Colonic mucosa (tissue), 4 donors: ENCODE results near the gene SCFD2. TPM values are rescaled to one million over a fixed set of nuclear protein-coding genes. Genes with fewer than 3 reads are reported as not detected.
"Not testable (repeated sequence)": the region's sequence is repeated elsewhere in the genome, so short reads cannot be mapped to it uniquely, and the experiment has no call there.

Experiments used
- DNase-seq: peaks from one replicate; pipeline ENCODE4 v3.0.0-alpha.2; 2020
- H3K27ac ChIP-seq: fragments of 200-600 bp; one replicate; pipeline ENCODE4 v1.8.0; 2021
- H3K27me3 ChIP-seq: fragments of 200-600 bp; one replicate; pipeline ENCODE4 v1.8.0; 2021
- H3K36me3 ChIP-seq: fragments of 200-600 bp; one replicate; pipeline ENCODE4 v1.8.0; 2021
- H3K4me1 ChIP-seq: fragments of 200-600 bp; one replicate; pipeline ENCODE4 v1.8.0; 2021; ENCODE audit warnings: mild to moderate bottlenecking
- H3K4me3 ChIP-seq: fragments of 200-600 bp; one replicate; pipeline ENCODE4 v1.8.0; 2021
- H3K9ac ChIP-seq, 2 donors: one replicate each; pipeline ENCODE4 v1.7.0; 2013; ENCODE audit warnings: control low read depth in 2 of 2, low read depth in 2 of 2, low read length in 2 of 2
- H3K9me3 ChIP-seq: fragments of 200-600 bp; one replicate; pipeline ENCODE4 v1.8.0; 2021
- CTCF ChIP-seq: fragments of 200-600 bp; IDR thresholded peaks from one replicate; pipeline ENCODE4 v1.8.0; 2022; ENCODE audit warnings: antibody characterized with exemption, mild to moderate bottlenecking
- intact Hi-C: fragments of 100-400 bp; cut with DNase I; formaldehyde crosslinking; loops from one replicate; pipeline ENCODE4 v1.14.1; 2022
- total RNA-seq, 2 donors: library from RNA; stranded (reverse); fragmentation: NEBNext Ultra II Directional in 1 of 2; extraction: Animal tissue kit (Norgen Biotek cat#: 25700) in 1 of 2; gene quantifications; one replicate each; pipeline ENCODE4 v1.2.1, GENCODE V29; 2021
- donor health status: healthy.
- donor health status: DM: no; HTN: no; CAD: no.
- donor health status: DM: no; HTN: no; CAD: no.

The SCFD2 gene
- total RNA-seq, 2 donors from 2014 or later = 11.5 to 29.4 TPM

DNA sequence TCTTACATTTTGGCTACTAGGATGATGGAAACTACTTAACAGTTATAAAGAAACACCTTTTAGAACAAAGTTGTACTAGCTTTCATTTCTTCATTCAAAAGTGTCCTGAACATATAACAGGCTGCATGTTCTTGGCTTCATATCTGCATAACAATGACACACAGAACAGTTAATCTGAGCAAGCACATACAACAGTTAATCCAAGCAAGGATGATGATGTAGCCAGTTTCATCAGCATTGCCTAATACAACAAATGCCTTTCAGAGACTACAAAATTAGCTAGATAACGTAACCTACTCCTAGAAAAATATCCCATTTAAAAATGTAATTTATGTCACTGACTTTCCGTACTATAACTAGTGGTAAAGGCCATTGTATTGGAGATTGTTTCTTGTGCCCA is 182.1 kb downstream of the SCFD2 start:
- TF ChIP-seq CTCF = no peak
- H3K9ac ChIP-seq = no peak overlapping the region
- no peaks in the 10 kb centered on the region for H3K4me1 ChIP-seq
- DNase-seq = no peak
- no peaks in the 10 kb centered on the region for H3K36me3 ChIP-seq
- no peak overlapping the region for H3K4me3 ChIP-seq
- intact Hi-C loops = no loop called here
- H3K27me3 ChIP-seq = no peaks in the 10 kb centered on the region
- H3K9me3 ChIP-seq = no peaks in the 10 kb centered on the region
- no peak overlapping the region for H3K27ac ChIP-seq

GRCh38 chr4:53177751-53178150 is 188.1 kb downstream of the SCFD2 start:
- H3K27ac ChIP-seq, intact Hi-C loops, H3K9me3 ChIP-seq, H3K4me3 ChIP-seq, H3K4me1 ChIP-seq, H3K27me3 ChIP-seq, DNase-seq, H3K36me3 ChIP-seq, H3K9ac ChIP-seq: not testable (repeated sequence)

GRCh38 chr4:53175640-53176039 is 190.2 kb downstream of the SCFD2 start:
- Histone ChIP-seq H3K4me1 (no peaks in the 10 kb centered on the region), H3K4me3 (no peak overlapping the region), H3K9me3 (no peaks in the 10 kb centered on the region), H3K27me3 (no peaks in the 10 kb centered on the region), H3K27ac (no peak overlapping the region), H3K36me3 (no peaks in the 10 kb centered on the region), H3K9ac (no peak overlapping the region)
- intact Hi-C loops = no loop called here
- TF ChIP-seq CTCF = no peak
- no peak for DNase-seq

DNA sequence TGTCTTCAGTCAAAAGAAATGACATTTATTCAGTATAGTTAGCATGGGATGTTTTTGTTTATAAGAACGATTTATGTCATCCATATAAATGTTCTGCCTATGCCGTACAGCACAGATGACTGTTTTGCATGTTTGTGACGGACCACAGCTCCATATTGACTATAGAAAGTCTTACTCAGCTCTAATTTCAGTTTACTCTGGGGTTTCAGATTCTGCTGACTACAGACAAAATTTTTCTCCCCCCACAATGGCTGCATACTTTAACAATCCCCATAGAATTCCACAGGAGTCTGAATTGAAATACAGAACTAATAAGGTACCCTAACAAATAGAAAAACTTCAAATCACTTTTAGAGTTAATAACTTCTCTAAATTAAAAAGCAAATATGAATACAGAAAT is 191.0 kb downstream of the SCFD2 start:
- no peak overlapping the region for H3K27ac ChIP-seq
- no peaks in the 10 kb centered on the region for H3K4me1 ChIP-seq
- H3K9ac ChIP-seq = no peak overlapping the region
- no peak for TF ChIP-seq CTCF
- H3K36me3 ChIP-seq = no peaks in the 10 kb centered on the region
- intact Hi-C loops = no loop called here
- H3K27me3 ChIP-seq = no peaks in the 10 kb centered on the region
- no peak for DNase-seq
- no peak overlapping the region for H3K4me3 ChIP-seq
- no peaks in the 10 kb centered on the region for H3K9me3 ChIP-seq

- no peaks in the 10 kb centered on the region for H3K36me3 ChIP-seq
- no peaks in the 10 kb centered on the region for H3K4me1 ChIP-seq
- no peak overlapping the region for H3K9ac ChIP-seq
- H3K9me3 ChIP-seq = no peaks in the 10 kb centered on the region
- DNase-seq = no peak
- H3K27ac ChIP-seq = no peak overlapping the region
- no peak for TF ChIP-seq CTCF
- H3K4me3 ChIP-seq = no peak overlapping the region
- no peaks in the 10 kb centered on the region for H3K27me3 ChIP-seq
- intact Hi-C loops = no loop called here
These were observed 192.3 kb downstream of the SCFD2 start for GRCh38 chr4:53173576-53173975.

DNA sequence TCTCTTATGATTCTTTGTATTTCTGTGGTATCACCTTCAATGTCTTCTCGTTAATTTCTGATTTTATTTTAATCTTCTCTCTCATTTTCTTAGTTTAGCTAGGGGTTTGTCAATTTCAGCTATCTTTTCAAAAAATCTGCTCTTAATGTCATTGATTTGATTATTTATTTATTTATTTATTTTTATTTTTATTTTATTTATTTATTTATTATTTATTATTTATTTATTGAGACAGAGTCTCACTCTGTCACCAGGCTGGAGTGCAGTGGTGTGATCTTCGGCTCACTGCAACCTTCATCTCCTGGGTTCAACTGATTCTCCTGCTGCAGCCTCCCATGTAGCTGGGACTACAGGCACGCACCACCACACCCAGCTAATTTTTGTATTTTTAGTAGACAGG is 194.1 kb downstream of the SCFD2 start:
- Histone ChIP-seq H3K9me3 (no peaks in the 10 kb centered on the region), H3K27me3 (no peaks in the 10 kb centered on the region), H3K9ac (no peak overlapping the region), H3K4me1 (no peaks in the 10 kb centered on the region), H3K4me3 (no peak overlapping the region), H3K36me3 (no peaks in the 10 kb centered on the region), H3K27ac (no peak overlapping the region)
- no peak for DNase-seq
- intact Hi-C loops = no loop called here
- no peak for TF ChIP-seq CTCF
